NCI-H1694 treated with DMSO at 0.1 percent for 48 hours (cell line): ENCODE measurements around the gene BPIFA2.
"Not testable (repeated sequence)": the region's sequence is repeated elsewhere in the genome, so short reads cannot be mapped to it uniquely, and the experiment has no call there.

Experiments used
- DNase-seq: peaks from one replicate; lab custom pipeline; 2025; lab: John Stamatoyannopoulos, UW

BPIFA2 gene, protein sequence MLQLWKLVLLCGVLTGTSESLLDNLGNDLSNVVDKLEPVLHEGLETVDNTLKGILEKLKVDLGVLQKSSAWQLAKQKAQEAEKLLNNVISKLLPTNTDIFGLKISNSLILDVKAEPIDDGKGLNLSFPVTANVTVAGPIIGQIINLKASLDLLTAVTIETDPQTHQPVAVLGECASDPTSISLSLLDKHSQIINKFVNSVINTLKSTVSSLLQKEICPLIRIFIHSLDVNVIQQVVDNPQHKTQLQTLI

DNA sequence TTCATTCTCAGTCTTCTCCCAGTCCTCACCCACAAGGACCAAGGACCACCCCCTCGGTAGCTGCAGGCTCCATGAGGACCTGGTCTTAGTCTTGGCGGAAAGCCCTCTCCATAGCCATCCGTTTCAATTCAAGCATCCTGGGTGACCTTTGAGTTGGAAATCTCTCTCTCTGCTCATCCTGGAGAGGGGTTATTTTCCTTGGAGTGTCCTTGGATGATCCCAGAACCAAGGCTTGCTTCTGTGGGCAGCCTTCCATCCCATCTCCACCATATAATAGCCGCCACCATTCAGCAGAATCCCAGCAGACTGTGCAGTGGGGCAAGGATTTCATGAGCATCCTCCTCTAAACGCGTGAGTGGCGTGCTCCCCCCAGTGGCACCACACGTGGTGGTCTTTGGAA, at the start of gene BPIFA2:
BPIFA2 (plus strand) TSS at position 301 of the 400 bp plus-strand sequence. CDS start 987 bp downstream, outside the sequence.
- no peak for DNase-seq

DNA sequence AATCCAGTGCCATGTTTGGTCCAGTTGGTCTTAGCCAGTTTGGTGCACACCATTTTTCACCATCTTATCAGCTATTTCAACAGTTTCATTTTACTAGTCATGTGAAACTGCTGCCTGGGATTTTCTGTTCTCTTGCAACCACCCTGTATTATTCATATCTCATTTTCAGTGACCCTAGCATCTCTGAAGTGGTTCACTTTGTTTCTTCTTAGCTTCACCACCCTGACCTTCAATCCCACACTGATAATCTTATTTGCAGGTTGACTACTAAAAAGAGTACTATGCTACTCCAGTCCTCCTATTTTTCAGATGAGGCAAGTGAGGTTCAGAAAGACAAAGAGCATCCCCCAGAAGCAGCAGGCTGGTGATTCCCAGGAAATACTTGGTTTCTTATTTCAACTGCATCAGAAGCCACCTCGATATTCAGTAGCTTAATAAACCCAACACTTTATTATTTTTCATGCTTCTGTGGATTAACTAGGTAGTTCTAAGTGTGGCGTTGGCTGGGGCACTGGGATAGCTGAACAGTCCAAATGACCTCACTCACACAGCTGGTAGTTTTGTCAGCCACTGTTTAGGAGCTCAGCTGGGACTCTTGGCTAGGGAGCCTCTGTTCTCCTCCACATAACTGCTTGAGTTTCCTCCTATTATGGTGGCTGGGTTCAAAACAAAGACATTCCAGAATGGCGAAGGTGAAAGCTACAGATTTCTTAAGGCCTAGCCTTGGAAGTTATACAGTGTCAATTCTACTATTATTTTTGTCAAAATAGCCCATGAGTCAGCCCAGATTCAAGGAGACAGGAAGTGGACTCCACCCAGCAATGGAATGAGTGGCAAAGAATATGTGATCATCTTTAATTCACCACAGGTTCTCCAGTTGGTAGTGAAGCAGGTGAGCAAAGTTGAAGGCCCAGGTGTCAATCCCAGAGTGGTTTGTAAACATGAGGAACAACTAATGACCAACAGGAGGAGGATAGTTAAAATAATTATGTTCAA, 47.9 kb upstream of the BPIFA2 start:
- no peak for DNase-seq

DNA sequence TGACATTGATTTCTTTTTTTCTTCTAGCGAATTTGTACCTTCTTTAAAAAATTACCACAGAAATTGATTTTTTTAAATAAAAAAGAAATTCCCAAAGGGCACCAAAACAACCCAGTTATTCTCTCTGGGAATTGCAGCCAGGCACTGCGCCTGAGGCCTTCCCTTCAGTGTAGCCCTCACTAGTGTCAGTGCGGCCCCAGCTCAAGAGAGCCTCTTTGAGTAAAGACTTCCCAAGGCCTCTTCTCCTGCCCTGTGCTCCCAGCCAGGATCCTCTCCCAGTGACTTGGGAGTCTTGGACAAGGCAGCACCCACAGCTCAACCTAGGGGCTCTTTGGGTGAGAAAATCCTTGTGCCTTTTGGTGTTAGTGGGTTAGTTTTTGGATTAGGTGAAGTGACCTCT, 47.0 kb upstream of the BPIFA2 start:
- no peak for DNase-seq

DNA sequence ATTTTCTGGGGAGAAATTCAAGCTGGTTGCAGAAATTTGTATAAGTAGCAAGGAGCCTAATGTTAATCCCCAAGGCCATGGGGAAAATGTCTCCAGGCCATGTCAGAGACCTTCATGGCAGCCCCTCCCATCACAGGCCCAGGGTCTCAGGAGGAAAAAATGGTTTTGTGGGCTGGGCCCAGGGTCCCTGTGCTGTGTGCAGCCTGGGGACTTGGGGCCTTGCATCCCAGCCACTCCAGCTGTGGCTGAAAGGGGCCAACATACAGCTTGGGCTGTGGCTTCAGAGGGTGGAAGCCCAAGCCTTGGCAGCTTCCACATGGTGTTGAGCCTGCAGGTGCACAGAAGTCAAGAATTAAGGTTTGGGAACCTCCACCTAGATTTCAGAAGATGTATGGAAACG, 45.7 kb upstream of the BPIFA2 start:
- DNase-seq: not testable (repeated sequence)

DNA sequence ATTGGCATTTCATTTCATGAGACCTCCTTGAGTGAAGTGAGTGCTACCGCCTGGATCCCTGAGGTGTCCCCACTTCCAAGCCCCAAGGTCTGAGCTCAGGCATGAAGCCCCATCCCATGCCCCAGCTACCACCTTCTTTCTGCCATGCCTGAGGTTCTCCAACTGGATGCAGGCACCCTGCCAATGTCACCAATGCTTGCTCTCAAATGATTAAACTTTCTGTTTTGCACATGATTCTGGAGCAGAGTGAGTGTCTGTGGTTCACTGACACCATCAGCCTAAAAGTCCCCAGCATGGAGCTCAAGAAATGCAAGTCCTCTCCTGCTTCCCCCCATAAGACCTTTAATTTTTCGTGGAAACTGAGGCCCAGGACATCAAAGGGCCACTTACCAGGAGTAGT, 43.7 kb upstream of the BPIFA2 start:
- DNase-seq: no peak

DNA sequence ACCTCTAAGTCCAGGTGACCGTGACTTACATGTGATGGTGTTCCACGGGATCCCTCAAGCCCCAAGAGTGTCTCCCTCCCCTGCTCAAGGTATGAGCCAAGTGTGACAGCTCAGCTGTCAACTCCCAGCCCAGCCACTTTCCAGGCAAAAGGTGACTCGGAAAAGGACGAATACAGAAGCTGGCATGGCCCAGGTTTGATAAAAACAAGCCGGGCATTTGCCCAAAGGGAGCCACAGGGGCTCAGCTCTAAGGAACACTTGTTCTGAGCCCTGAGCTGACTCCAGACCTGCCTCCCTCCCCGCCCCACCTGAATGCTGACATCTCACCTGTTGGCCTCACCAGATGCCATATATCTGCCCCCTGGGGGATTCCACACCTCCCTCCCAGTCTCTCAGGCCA, 43.0 kb upstream of the BPIFA2 start:
- no peak for DNase-seq

DNA sequence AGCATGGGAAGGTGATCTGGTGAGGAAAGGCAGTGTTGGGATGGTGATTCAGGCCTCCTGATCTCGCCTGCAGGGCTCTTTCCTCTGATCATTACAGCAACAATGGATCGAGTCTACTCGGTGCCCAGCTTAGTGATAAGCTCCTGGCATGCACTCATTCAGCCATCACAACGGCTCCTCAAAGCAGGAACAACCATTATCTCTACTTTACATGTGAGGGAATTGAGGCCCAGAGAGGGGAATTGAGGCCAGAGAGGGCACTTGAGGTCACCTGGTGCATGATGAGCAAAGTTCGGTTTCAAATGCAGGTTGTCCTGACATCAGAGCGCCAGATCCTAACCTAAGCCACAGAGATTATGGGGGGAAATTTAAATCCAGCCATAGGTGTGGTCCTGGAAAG, 42.0 kb upstream of the BPIFA2 start:
- DNase-seq: no peak

DNA sequence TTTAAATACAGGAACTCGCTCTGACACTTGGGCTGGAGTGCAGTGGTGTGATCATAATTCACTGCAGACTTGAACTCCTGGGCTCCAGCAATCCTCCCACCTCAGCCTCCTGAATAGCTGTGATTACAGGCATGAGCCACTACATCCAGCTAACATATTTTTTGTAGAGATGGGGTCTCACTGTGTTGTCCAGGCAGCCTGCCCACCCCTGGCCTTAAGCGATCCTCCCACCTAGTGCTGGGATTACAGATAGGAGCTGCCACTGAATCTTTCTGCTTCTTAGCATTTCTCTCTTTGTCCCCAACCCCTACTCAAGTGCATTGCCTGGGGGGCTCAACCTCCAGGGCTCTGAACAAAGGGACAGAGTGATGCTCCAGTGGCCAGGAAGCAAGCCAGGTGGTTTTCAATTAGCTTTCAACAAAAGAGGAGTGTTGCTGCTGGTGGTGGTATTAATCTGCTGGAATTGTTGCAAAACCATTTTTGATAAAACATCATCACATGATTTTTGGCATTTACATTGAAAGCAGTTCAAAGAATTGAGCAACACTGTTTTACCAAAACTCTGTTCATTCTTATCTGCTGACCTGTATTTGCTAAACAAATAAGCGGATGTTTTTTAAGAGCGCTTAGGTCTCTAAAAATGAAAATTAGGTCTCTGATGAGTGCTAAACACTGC, 40.4 kb upstream of the BPIFA2 start:
- DNase-seq: no peak

DNA sequence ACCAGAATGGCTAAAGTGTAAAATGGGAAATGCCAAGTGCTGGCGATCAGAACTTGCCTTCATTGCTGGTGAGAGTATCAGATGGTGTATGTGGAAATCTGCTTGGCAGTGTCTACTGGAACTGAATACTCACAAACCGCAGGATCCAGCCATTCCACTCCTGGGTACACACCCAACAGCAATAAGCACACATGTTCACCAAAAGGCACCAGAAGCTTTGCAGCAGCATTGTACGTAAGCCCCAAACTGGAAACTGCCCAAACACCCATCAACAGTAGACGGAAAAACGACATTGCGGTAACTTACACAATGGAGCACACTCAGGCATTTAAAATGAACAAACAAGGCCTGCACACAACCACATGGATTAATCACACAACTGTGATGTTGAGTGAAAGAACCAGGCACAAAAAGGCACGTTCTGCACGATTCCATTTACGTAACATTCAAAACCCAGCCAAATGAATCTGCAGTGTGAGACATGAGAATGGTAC, 37.3 kb upstream of the BPIFA2 start:
- DNase-seq: no peak

DNA sequence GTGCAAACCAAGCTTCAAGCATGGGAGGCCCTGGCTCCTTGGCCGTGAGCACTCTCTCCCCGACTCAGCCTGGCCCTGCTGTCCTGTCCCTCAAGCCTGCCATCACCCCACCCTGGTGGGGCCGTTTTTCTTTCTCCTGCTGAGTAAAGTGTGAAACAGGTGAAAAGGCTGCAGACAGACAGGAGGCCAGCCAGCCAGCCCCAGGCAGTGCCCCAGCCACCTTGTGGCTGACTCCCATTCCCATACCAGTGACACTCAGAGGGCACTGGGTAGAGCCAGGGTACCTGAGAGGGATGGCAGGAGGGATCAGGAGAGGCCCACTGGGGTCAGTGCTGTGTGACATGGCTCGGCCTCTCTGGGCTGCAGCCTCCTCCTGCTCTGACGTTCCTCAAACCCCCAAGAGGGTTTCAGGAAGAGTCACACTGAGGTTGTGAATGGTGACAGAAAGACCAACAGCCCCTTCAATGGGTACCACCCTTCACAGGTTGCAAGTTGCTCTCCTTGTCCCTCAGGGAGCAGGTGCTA, 35.9 kb upstream of the BPIFA2 start:
- DNase-seq: no peak

DNA sequence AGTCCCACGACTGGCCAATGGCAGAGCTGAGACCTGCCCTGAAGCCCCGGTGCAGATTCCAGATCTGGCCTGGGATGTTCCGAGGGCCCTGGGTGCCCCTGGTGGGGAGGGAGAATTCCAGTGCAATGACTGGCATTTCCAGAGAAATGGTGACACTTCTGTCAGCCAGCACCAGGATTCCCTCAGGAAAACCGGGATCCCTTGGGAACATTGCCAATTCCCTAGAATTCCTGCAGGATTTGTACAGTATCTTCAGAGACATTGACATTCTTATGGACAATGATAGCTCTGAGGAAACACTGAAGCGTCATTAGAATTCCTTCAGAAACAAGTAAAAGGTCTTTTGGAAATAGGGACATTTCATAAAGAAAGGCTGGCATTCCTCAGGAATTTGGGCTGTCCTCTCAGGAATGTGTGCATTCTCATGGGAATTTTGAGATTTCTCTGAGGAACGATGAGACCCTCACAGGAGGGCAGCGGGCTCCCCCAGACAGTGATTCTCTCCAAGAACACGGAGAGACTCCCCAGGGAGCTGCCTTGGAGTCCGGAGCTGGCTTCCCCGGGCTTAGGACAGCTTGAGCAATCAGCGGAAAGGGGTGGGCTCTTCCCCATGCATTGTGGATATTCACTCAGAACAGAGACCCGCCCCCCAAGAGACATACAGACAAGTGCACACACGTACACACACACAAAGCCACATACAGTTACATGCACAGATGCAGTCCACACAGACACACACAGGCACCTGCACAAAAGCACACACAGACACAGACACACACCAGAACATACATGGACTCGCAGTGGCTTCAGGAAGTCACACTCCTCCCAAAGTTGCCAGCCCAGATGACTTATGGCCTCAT, 35.2 kb upstream of the BPIFA2 start:
- DNase-seq: no peak

DNA sequence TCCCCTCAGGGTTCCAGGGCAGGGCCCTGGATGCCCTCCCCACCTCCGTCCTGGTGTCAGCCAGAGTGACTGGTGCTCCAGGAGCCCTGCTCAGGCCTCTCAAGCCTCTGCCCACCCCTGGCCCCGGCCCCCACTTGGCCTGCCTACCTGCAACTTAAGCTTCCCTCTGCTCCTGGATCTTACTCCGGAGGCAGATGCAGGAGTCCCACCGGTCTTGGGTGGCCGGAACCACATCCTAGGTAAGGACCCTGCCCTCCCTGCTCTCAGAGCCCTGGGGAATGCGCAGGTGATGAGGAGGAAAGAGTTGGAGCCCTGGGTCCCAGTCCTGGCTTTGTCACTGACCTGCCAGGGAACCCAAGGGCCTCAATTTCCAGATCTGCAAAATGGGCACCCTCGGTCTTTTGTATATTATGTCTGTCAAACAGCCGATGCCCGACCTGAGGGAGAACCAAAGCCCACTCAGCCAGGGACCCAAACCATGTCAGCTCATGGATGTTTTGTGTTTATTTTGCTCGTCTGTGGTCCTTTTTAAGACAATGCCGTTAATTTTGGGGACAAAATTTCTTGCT, 34.5 kb upstream of the BPIFA2 start:
- DNase-seq: no peak

DNA sequence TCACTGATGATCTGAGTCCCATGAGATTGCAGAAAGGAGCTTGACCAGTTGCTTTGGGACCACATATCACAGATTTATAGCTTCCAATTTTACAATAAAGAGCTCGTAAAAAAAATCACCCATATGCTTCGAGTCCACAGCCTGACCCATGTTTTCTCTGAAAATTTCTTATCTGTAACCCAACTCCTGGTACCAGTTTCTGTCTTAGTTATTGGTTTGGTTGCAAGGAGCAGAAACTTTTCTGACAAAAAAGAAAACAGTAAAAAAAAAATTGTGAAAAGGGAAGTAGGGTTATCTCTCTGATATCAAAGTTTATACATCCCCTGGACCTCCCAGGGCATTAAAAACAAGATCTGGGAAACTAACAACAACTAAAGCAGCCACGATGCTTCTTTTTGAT, 30.8 kb upstream of the BPIFA2 start:
- DNase-seq: no peak

DNA sequence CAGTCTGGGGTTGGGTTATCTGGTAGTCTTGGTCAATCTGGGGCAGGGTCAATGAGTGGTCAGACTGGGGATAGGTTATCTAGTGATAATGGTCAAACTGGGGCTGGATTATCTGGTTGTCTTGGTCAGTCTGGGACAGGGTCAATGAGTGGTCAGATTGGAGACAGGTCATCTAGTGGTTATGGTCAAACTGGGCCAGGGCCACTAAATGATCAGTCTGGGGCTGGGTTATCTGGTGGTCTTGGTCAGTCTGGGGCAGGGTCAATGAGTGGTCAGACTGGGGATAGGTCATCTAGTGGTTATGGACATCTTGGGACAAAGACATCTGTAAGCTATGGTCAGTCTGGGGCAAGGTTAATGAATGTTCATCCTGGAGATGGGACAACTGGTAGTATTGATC, 28.5 kb upstream of the BPIFA2 start:
- DNase-seq: no peak

DNA sequence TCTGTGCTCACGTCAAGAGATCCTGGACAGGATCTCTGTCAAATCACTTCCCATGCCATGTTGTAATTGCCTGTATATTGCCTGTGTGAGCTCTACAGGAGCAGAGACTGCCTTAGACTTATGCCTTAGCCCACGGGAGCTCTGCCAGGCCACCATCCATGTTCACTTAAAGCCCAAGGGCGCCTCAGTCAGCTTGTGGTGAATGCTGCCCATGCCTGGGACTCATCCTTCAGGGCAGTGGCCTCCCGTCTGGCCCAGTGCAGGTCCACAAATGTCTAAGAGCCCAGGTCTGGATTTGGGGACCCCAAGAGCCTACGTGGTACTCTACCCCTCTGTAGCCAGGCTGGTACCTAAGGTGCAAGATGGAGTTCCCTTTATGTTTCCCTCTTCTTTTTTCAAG, 22.4 kb upstream of the BPIFA2 start:
- DNase-seq: no peak

DNA sequence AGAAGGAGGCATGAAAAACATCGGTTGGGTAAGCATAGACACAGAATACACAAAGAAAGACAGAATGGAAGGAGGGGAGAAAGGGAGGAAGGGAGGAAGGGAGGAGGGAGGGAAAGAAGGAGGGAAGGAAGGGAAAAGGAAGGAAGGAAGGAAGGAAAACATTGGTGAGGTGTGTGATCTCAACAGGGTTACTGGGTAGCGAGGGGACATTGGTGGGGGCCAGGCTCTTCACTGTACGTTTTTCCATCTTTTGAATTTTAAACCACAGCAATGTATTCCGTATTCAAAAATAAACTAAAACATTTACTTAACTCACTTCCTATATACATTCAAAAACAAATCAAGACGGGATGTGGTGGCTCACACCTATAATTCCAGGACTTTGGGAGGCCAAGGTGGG, 20.7 kb upstream of the BPIFA2 start:
- no peak for DNase-seq

DNA sequence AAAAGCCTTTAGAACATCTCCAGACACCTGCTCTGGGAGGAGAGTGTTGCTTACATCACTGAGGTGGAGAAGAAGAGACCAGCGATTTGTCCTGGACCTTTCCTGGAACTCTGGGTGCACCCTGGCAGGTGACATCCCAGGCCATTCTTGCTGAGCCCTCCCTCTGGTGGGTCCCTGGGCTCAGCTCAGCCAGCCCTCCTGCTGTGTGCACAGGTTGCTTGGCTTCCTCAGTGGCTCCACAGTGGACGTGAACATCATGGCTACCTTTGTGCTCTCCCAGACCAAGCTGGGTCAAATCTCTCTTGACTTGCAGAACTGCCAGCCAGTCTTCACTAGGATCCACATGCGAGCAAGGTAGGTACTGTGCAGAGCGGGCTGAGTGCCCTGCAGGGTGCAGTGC, 19.9 kb upstream of the BPIFA2 start:
- no peak for DNase-seq

DNA sequence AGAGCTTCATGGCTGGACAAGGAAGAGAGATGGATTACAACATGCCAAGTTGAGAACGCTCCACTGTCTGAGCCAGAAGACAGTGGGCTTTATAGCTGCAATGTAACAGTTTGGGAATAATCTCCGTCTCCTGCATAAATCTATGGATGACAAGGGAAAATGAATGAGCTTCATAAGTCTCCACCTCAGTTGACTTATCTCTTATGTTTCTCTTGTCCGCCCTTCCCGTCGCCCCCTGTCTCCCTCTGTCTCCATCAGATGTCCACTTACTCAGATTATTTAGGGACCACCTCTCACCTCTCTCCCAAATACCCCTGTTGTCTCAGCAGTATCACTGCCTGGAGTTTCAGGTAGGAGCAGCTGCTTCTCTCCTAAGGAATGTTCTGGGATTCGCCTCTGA, 13.7 kb upstream of the BPIFA2 start:
- no peak for DNase-seq

DNA sequence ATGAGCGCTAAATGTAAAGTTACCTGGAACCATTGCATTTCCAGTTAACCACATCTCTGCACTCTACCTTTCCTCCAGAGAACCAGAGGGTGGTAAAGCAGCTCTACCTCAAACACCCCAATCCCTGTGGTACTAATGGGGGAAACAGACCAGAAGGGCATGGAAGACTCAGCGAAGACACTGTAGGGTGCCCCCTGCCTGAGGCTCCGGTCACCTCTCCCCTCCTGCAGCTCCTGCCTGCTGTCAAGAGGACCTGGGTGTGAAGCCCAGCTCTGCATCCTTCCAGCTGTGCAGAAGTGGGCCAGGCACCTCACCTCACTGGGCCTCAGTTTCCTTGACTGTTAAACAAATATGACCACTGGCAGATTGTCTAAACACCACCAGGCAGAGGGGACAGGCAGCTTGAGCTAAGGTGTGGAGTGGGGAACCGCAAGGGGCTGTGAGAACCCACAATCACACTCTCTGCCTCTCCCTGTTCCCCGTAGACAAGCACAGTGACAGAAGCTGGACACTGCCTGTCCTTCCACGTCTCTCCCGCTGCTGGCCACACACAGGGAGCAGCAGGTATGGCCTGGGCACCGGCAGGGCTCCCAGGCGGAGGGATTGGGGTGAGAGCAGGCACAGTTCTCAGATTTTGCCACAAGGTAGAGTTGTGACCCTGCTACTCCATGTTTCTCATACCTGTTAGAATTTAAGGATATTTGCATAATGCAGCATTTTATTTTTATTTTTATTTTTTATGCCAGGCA, 9.1 kb upstream of the BPIFA2 start:
- DNase-seq: no peak

DNA sequence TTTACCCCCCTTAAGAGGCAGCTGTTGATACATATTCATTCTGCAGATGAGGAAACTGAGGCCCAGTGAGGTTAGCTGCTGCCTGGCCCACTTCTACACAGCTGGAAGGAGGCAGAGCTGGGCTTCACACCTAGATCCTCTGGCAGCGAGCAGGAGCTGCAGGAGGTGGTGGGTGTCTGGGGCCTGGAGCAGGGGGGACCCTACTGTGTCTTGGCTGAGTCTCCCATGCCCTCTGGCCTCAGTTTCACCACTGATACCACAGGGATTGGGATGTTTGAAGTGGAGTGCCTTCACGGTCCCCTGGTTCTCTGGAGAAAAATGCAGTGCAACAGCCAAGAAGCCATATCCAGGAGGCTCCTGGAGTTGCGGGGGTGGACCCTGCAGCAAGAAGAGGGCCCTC, 8.2 kb upstream of the BPIFA2 start:
- no peak for DNase-seq
